WTC11 (cell line): ENCODE results near the gene SORCS1. TPM values are rescaled to one million over a fixed set of nuclear protein-coding genes. Genes with fewer than 3 reads are reported as not detected.

Experiments used
- ATAC-seq: fragments of 200-7000 bp; cut with Tn5 transposase; 2 replicates; pipeline ENCODE4 v1.10.0; 2021; ENCODE audit warnings: mild to moderate bottlenecking, moderate library complexity
- CTCF ChIA-PET: fragments of 300-600 bp; sonication (Branson Sonifier 250); formaldehyde crosslinking; loops from one replicate; lab custom pipeline; 2021; ENCODE audit warnings: antibody characterized with exemption; lab: Charles Lee
- POLR2A ChIA-PET: fragments of 350-600 bp; sonication (Branson Sonifier 250); formaldehyde crosslinking; loops from one replicate; lab custom pipeline; 2021; ENCODE audit warnings: antibody characterized with exemption; lab: Charles Lee
- DNase-seq: peaks from one replicate; pipeline ENCODE4 v3.0.0; 2021; ENCODE audit warnings: low spot score
- H3K27ac Mint-ChIP-seq: 2 replicates; pipeline ENCODE4 v1.8.0; 2021; ENCODE audit warnings: mixed read lengths
- H3K27me3 Mint-ChIP-seq: 2 replicates; pipeline ENCODE4 v1.8.0; 2021; ENCODE audit warnings: low read depth, mild to moderate bottlenecking, moderate library complexity, mixed read lengths
- H3K36me3 Mint-ChIP-seq: 2 replicates; pipeline ENCODE4 v1.8.0; 2021; ENCODE audit warnings: mixed read lengths
- H3K4me1 Mint-ChIP-seq: 2 replicates; pipeline ENCODE4 v1.8.0; 2022; ENCODE audit warnings: mixed read lengths
- H3K4me3 Mint-ChIP-seq: 2 replicates; pipeline ENCODE4 v1.8.0; 2021; ENCODE audit warnings: mild to moderate bottlenecking, moderate library complexity, mixed read lengths
- H3K9me3 Mint-ChIP-seq: 2 replicates; pipeline ENCODE4 v1.8.0; 2021; ENCODE audit warnings: mixed read lengths
- ATF1 ChIP-seq: sonication (generic); formaldehyde crosslinking; IDR thresholded peaks from 2 replicates; pipeline ENCODE4 v1.8.1; 2023; ENCODE audit warnings: mild to moderate bottlenecking, moderate library complexity, missing genetic modification reagents
- CBFB ChIP-seq: sonication (generic); formaldehyde crosslinking; IDR thresholded peaks from 2 replicates; pipeline ENCODE4 v1.8.1; 2022; ENCODE audit warnings: mild to moderate bottlenecking, low read depth, missing genetic modification reagents
- FOXK1 ChIP-seq: sonication (generic); formaldehyde crosslinking; IDR thresholded peaks from 2 replicates; pipeline ENCODE4 v1.8.0; 2022; ENCODE audit warnings: mild to moderate bottlenecking, moderate library complexity, missing genetic modification reagents
- RELA ChIP-seq: sonication (generic); formaldehyde crosslinking; IDR thresholded peaks from 2 replicates; pipeline ENCODE4 v1.8.1; 2022; ENCODE audit warnings: missing genetic modification reagents, mild to moderate bottlenecking, borderline replicate concordance
- SMAD3 ChIP-seq: sonication (generic); formaldehyde crosslinking; IDR thresholded peaks from 2 replicates; pipeline ENCODE4 v1.8.0; 2022; ENCODE audit warnings: missing genetic modification reagents, mild to moderate bottlenecking, borderline replicate concordance
- TEAD4 ChIP-seq: sonication (generic); formaldehyde crosslinking; IDR thresholded peaks from 2 replicates; pipeline ENCODE4 v1.8.0; 2022; ENCODE audit warnings: mild to moderate bottlenecking, missing genetic modification reagents
- ZNF121 ChIP-seq: sonication (generic); formaldehyde crosslinking; IDR thresholded peaks from 2 replicates; pipeline ENCODE4 v1.8.0; 2023; ENCODE audit warnings: missing genetic modification reagents
- ZNF219 ChIP-seq: sonication (generic); formaldehyde crosslinking; IDR thresholded peaks from 2 replicates; pipeline ENCODE4 v1.8.0; 2023; ENCODE audit warnings: missing genetic modification reagents, mild to moderate bottlenecking, borderline replicate concordance
- ZNF232 ChIP-seq: sonication (generic); formaldehyde crosslinking; IDR thresholded peaks from 2 replicates; pipeline ENCODE4 v1.8.0; 2022; ENCODE audit warnings: mild to moderate bottlenecking, missing genetic modification reagents
- ZNF317 ChIP-seq: sonication (generic); formaldehyde crosslinking; IDR thresholded peaks from 2 replicates; pipeline ENCODE4 v1.8.1; 2023; ENCODE audit warnings: low read depth, mild to moderate bottlenecking, moderate library complexity, missing genetic modification reagents, borderline replicate concordance
- total RNA-seq: library from RNA; stranded (reverse); gene quantifications from 3 replicates; pipeline ENCODE4 v1.2.3, GENCODE V29; 2021
- TF ChIP-seq, protein P1 (sequence below): fragments of 250-450 bp; sonication (Bioruptor Pico); IDR thresholded peaks from 2 replicates; pipeline ENCODE4 v1.9.0; 2021; ENCODE audit warnings: mild to moderate bottlenecking
- TF ChIP-seq, protein P2 (sequence below): sonication (generic); formaldehyde crosslinking; IDR thresholded peaks from 2 replicates; pipeline ENCODE4 v1.8.1; 2023; ENCODE audit warnings: mild to moderate bottlenecking, missing genetic modification reagents
- TF ChIP-seq, protein P3 (sequence below): sonication (generic); formaldehyde crosslinking; IDR thresholded peaks from 2 replicates; pipeline ENCODE4 v1.8.1; 2023; ENCODE audit warnings: mild to moderate bottlenecking, missing genetic modification reagents, borderline replicate concordance
- TF ChIP-seq, protein P4 (sequence below): sonication (generic); formaldehyde crosslinking; conservative IDR thresholded peaks from 2 replicates; pipeline ENCODE4 v1.8.1; 2023; ENCODE audit warnings: mild to moderate bottlenecking, low read depth, missing genetic modification reagents, moderate library complexity
- TF ChIP-seq, protein P5 (sequence below): sonication (generic); formaldehyde crosslinking; IDR thresholded peaks from 2 replicates; pipeline ENCODE4 v1.8.0; 2022; ENCODE audit warnings: mild to moderate bottlenecking, missing genetic modification reagents
- TF ChIP-seq, protein P6 (sequence below): fragments of 200-600 bp; IDR thresholded peaks from 2 replicates; pipeline ENCODE4 v1.8.0; 2022; ENCODE audit warnings: antibody characterized with exemption
- TF ChIP-seq, protein P7 (sequence below): sonication (generic); formaldehyde crosslinking; IDR thresholded peaks from 2 replicates; pipeline ENCODE4 v1.8.1; 2023; ENCODE audit warnings: mild to moderate bottlenecking, moderate library complexity, missing genetic modification reagents

SORCS1 gene
- total RNA-seq, 1 experiment from 2014 or later = 3.3 TPM

DNA sequence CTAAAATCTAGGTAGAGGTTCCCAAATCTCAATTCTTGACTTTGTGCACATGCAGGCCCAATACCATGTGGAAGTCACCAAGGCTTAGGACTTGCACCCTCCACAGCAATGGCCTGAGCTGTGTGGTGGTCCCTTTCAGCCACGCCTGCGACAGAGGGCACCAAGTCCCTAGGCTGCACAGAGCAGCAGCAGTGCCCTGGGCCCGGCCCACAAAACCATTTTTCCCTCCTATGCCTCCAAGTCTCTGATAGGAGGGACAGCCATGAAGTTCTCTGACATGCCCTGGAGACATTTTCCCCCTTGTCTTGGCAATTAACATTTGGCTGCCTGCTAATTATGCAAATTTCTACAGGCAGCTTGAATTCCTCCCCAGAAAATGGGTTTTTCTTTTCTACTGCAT lies 375.5 kb downstream of the SORCS1 start (continued):
- TF ChIP-seq, protein P1, sequence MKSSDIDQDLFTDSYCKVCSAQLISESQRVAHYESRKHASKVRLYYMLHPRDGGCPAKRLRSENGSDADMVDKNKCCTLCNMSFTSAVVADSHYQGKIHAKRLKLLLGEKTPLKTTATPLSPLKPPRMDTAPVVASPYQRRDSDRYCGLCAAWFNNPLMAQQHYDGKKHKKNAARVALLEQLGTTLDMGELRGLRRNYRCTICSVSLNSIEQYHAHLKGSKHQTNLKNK (CRISPR knock-in tag) = no peak
- TF ChIP-seq ZNF219 (no peak), FOXK1 (no peak)

DNA sequence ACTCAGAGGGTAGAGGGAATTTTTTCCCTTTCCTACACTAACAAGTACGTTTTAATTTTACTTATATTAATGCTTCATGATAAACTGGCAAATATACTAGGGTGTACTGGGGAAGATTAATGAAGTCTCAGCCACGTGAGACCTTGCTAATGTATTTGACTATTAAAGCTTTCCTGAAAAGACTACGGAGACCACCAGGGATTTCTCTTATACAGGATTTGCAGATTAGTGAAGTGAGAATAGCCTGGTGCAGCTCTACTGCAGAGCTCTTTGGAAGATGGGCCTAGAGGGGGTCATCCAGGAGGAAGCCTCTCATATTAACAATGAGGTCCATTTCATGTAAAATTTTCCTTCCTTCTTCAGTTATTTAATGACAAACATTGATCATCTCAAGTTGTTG lies 379.0 kb downstream of the SORCS1 start:
- no peak overlapping the region for H3K27ac Mint-ChIP-seq
- DNase-seq (no peak), ATAC-seq (no peak)
- peaks cover 18% of the 10 kb centered on the region for H3K4me1 Mint-ChIP-seq
- H3K9me3 Mint-ChIP-seq = peaks cover 41% of the 10 kb centered on the region
- H3K36me3 Mint-ChIP-seq = peaks cover 18% of the 10 kb centered on the region
- TF ChIP-seq, protein P2, sequence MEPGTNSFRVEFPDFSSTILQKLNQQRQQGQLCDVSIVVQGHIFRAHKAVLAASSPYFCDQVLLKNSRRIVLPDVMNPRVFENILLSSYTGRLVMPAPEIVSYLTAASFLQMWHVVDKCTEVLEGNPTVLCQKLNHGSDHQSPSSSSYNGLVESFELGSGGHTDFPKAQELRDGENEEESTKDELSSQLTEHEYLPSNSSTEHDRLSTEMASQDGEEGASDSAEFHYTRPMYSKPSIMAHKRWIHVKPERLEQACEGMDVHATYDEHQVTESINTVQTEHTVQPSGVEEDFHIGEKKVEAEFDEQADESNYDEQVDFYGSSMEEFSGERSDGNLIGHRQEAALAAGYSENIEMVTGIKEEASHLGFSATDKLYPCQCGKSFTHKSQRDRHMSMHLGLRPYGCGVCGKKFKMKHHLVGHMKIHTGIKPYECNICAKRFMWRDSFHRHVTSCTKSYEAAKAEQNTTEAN (CRISPR knock-in tag) = no peak
- no peak for TF ChIP-seq ZNF232 (CRISPR knock-in tag)
- TF ChIP-seq, protein P3, sequence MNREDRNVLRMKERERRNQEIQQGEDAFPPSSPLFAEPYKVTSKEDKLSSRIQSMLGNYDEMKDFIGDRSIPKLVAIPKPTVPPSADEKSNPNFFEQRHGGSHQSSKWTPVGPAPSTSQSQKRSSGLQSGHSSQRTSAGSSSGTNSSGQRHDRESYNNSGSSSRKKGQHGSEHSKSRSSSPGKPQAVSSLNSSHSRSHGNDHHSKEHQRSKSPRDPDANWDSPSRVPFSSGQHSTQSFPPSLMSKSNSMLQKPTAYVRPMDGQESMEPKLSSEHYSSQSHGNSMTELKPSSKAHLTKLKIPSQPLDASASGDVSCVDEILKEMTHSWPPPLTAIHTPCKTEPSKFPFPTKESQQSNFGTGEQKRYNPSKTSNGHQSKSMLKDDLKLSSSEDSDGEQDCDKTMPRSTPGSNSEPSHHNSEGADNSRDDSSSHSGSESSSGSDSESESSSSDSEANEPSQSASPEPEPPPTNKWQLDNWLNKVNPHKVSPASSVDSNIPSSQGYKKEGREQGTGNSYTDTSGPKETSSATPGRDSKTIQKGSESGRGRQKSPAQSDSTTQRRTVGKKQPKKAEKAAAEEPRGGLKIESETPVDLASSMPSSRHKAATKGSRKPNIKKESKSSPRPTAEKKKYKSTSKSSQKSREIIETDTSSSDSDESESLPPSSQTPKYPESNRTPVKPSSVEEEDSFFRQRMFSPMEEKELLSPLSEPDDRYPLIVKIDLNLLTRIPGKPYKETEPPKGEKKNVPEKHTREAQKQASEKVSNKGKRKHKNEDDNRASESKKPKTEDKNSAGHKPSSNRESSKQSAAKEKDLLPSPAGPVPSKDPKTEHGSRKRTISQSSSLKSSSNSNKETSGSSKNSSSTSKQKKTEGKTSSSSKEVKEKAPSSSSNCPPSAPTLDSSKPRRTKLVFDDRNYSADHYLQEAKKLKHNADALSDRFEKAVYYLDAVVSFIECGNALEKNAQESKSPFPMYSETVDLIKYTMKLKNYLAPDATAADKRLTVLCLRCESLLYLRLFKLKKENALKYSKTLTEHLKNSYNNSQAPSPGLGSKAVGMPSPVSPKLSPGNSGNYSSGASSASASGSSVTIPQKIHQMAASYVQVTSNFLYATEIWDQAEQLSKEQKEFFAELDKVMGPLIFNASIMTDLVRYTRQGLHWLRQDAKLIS (CRISPR knock-in tag) = no peak
- TF ChIP-seq ZNF121 (CRISPR knock-in tag) = no peak
- TF ChIP-seq RELA (CRISPR knock-in tag) = no peak
- no peak for TF ChIP-seq CBFB
- TF ChIP-seq ZNF317 (CRISPR knock-in tag) = no peak
- no peak for TF ChIP-seq SMAD3 (CRISPR knock-in tag)
- TF ChIP-seq, protein P4, sequence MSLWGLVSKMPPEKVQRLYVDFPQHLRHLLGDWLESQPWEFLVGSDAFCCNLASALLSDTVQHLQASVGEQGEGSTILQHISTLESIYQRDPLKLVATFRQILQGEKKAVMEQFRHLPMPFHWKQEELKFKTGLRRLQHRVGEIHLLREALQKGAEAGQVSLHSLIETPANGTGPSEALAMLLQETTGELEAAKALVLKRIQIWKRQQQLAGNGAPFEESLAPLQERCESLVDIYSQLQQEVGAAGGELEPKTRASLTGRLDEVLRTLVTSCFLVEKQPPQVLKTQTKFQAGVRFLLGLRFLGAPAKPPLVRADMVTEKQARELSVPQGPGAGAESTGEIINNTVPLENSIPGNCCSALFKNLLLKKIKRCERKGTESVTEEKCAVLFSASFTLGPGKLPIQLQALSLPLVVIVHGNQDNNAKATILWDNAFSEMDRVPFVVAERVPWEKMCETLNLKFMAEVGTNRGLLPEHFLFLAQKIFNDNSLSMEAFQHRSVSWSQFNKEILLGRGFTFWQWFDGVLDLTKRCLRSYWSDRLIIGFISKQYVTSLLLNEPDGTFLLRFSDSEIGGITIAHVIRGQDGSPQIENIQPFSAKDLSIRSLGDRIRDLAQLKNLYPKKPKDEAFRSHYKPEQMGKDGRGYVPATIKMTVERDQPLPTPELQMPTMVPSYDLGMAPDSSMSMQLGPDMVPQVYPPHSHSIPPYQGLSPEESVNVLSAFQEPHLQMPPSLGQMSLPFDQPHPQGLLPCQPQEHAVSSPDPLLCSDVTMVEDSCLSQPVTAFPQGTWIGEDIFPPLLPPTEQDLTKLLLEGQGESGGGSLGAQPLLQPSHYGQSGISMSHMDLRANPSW (CRISPR knock-in tag) = no peak
- TF ChIP-seq TEAD4 = no peak
- TF ChIP-seq, protein P5, sequence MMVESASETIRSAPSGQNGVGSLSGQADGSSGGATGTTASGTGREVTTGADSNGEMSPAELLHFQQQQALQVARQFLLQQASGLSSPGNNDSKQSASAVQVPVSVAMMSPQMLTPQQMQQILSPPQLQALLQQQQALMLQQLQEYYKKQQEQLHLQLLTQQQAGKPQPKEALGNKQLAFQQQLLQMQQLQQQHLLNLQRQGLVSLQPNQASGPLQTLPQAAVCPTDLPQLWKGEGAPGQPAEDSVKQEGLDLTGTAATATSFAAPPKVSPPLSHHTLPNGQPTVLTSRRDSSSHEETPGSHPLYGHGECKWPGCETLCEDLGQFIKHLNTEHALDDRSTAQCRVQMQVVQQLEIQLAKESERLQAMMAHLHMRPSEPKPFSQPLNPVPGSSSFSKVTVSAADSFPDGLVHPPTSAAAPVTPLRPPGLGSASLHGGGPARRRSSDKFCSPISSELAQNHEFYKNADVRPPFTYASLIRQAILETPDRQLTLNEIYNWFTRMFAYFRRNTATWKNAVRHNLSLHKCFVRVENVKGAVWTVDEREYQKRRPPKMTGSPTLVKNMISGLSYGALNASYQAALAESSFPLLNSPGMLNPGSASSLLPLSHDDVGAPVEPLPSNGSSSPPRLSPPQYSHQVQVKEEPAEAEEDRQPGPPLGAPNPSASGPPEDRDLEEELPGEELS = no peak
- no peak for TF ChIP-seq ATF1 (CRISPR knock-in tag)
- TF ChIP-seq, protein P6, sequence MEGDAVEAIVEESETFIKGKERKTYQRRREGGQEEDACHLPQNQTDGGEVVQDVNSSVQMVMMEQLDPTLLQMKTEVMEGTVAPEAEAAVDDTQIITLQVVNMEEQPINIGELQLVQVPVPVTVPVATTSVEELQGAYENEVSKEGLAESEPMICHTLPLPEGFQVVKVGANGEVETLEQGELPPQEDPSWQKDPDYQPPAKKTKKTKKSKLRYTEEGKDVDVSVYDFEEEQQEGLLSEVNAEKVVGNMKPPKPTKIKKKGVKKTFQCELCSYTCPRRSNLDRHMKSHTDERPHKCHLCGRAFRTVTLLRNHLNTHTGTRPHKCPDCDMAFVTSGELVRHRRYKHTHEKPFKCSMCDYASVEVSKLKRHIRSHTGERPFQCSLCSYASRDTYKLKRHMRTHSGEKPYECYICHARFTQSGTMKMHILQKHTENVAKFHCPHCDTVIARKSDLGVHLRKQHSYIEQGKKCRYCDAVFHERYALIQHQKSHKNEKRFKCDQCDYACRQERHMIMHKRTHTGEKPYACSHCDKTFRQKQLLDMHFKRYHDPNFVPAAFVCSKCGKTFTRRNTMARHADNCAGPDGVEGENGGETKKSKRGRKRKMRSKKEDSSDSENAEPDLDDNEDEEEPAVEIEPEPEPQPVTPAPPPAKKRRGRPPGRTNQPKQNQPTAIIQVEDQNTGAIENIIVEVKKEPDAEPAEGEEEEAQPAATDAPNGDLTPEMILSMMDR = no peak
- TF ChIP-seq, protein P7, sequence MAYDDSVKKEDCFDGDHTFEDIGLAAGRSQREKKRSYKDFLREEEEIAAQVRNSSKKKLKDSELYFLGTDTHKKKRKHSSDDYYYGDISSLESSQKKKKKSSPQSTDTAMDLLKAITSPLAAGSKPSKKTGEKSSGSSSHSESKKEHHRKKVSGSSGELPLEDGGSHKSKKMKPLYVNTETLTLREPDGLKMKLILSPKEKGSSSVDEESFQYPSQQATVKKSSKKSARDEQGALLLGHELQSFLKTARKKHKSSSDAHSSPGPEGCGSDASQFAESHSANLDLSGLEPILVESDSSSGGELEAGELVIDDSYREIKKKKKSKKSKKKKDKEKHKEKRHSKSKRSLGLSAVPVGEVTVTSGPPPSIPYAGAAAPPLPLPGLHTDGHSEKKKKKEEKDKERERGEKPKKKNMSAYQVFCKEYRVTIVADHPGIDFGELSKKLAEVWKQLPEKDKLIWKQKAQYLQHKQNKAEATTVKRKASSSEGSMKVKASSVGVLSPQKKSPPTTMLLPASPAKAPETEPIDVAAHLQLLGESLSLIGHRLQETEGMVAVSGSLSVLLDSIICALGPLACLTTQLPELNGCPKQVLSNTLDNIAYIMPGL = no peak
- ChIA-PET POLR2A (no interaction called here), CTCF (no interaction called here)
- H3K4me3 Mint-ChIP-seq = no peak overlapping the region
- H3K27me3 Mint-ChIP-seq = no peaks in the 10 kb centered on the region
